Loucy (cell line): ENCODE measurements around the gene PHC1.

Experiments used
- H2AFZ ChIP-seq: fragments of 200-600 bp; sonication (generic); 2 replicates; pipeline ENCODE4 v1.6.0; 2016; ENCODE audit warnings: antibody characterized with exemption, mild to moderate bottlenecking, low read length, moderate library complexity
- H3F3A ChIP-seq: fragments of 200-600 bp; 2 replicates; pipeline ENCODE4 v1.6.0; 2016; ENCODE audit warnings: antibody characterized with exemption, low read depth, mild to moderate bottlenecking
- H3K27me3 ChIP-seq: fragments of 200-600 bp; sonication (generic); 2 replicates; pipeline ENCODE4 v1.6.1; 2014; ENCODE audit warnings: low read length, mild to moderate bottlenecking; ENCODE audit not compliant: insufficient read depth, poor library complexity, severe bottlenecking
- H3K36me3 ChIP-seq: fragments of 200-600 bp; sonication (generic); 2 replicates; pipeline ENCODE4 v1.6.1; 2016; ENCODE audit warnings: low read length; ENCODE audit not compliant: insufficient read depth
- H3K4me1 ChIP-seq: fragments of 200-600 bp; sonication (generic); 2 replicates; pipeline ENCODE4 v1.5.1; 2014; ENCODE audit warnings: low read length, mild to moderate bottlenecking; ENCODE audit not compliant: insufficient read depth, poor library complexity, severe bottlenecking
- H3K4me2 ChIP-seq: fragments of 200-600 bp; sonication (generic); 2 replicates; pipeline ENCODE4 v1.6.0; 2014; ENCODE audit warnings: antibody characterized with exemption, low read length, low read depth, mild to moderate bottlenecking; ENCODE audit not compliant: poor library complexity, severe bottlenecking
- H3K4me3 ChIP-seq: fragments of 200-600 bp; sonication (generic); 2 replicates; pipeline ENCODE4 v1.5.1; 2014; ENCODE audit warnings: low read length, mild to moderate bottlenecking, mixed read lengths; ENCODE audit not compliant: poor library complexity, severe bottlenecking
- H3K79me2 ChIP-seq: fragments of 200-600 bp; sonication (generic); 2 replicates; pipeline ENCODE4 v1.6.1; 2014; ENCODE audit warnings: low read length; ENCODE audit not compliant: insufficient read depth
- H3K9ac ChIP-seq: fragments of 200-600 bp; sonication (generic); 2 replicates; pipeline ENCODE4 v1.6.0; 2014; ENCODE audit warnings: mild to moderate bottlenecking, low read depth, low read length, moderate library complexity; ENCODE audit not compliant: poor library complexity, severe bottlenecking
- H3K9me2 ChIP-seq: fragments of 200-600 bp; sonication (generic); replicated peaks from 2 replicates; pipeline ENCODE4 v1.6.1; 2016; ENCODE audit warnings: low read depth, low read length, mixed read lengths
- H3K9me3 ChIP-seq: fragments of 200-600 bp; sonication (generic); 2 replicates; pipeline ENCODE4 v1.6.1; 2014; ENCODE audit warnings: mild to moderate bottlenecking, antibody characterized with exemption, low read length, low read depth; ENCODE audit not compliant: insufficient read depth
- H4K20me1 ChIP-seq: fragments of 200-600 bp; sonication (generic); 2 replicates; pipeline ENCODE4 v1.6.0; 2014; ENCODE audit warnings: antibody characterized with exemption, low read length, mild to moderate bottlenecking; ENCODE audit not compliant: insufficient read depth, poor library complexity, severe bottlenecking
- CTCF ChIP-seq: fragments of 200-600 bp; sonication (generic); conservative IDR thresholded peaks from 2 replicates; pipeline ENCODE4 v1.5.1; 2014; ENCODE audit warnings: mild to moderate bottlenecking, antibody characterized with exemption, low read length
- EZH2phosphoT487 ChIP-seq: fragments of 200-600 bp; IDR thresholded peaks from 2 replicates; pipeline ENCODE4 v1.6.1; 2018; ENCODE audit warnings: antibody characterized with exemption, mild to moderate bottlenecking, moderate library complexity, borderline replicate concordance

Gene PHC1

GRCh38 chr12:8950702-8951478 lies 36.6 kb downstream of the PHC1 start:
- peaks cover 44% of the 10 kb centered on the region for H3K4me1 ChIP-seq
- peak overlapping the region; percentile 79 for H3K4me2 ChIP-seq
- H3K79me2 ChIP-seq = peaks cover 39% of the 10 kb centered on the region
- H3K9ac ChIP-seq = peak overlapping the region; percentile 95
- H3K27me3 ChIP-seq = no peaks in the 10 kb centered on the region
- no peaks in the 10 kb centered on the region for H3K9me2 ChIP-seq
- H4K20me1 ChIP-seq = peaks cover 33% of the 10 kb centered on the region
- peak overlapping the region; percentile 95 for H3K4me3 ChIP-seq
- H3F3A ChIP-seq = no peaks in the 10 kb centered on the region
- TF ChIP-seq CTCF = peak; percentile 36; the same call in 1 of the 2 replicates
- TF ChIP-seq EZH2phosphoT487 = no peak
- peaks cover 7% of the 10 kb centered on the region; the same call in 1 of the 2 replicates for H3K9me3 ChIP-seq
- peak overlapping the region; percentile 94 for H2AFZ ChIP-seq
- peaks cover 6% of the 10 kb centered on the region; the same call in 1 of the 2 replicates for H3K36me3 ChIP-seq

- Histone ChIP-seq H3F3A (no peaks in the 10 kb centered on the region), H3K9me3 (peaks cover 9% of the 10 kb centered on the region; the same call in 1 of the 2 replicates), H3K36me3 (no peaks in the 10 kb centered on the region), H3K4me3 (no peak overlapping the region), H2AFZ (no peak overlapping the region), H3K27me3 (no peaks in the 10 kb centered on the region), H3K9me2 (no peaks in the 10 kb centered on the region), H3K9ac (no peak overlapping the region), H3K79me2 (peaks cover 31% of the 10 kb centered on the region), H3K4me2 (no peak overlapping the region), H4K20me1 (peaks cover 24% of the 10 kb centered on the region), H3K4me1 (peaks cover 37% of the 10 kb centered on the region)
- TF ChIP-seq CTCF (no peak), EZH2phosphoT487 (no peak)
These were observed 37.4 kb downstream of the PHC1 start for GRCh38 chr12:8951744-8952143.

- Histone ChIP-seq H3K4me2 (peak overlapping the region; percentile 9), H3K9ac (no peak overlapping the region), H3K4me1 (peaks cover 16% of the 10 kb centered on the region), H3F3A (no peaks in the 10 kb centered on the region), H3K79me2 (peaks cover 9% of the 10 kb centered on the region), H3K36me3 (no peaks in the 10 kb centered on the region), H3K9me3 (peaks cover 9% of the 10 kb centered on the region; the same call in 1 of the 2 replicates), H3K4me3 (no peak overlapping the region), H2AFZ (no peak overlapping the region), H3K9me2 (no peaks in the 10 kb centered on the region), H3K27me3 (no peaks in the 10 kb centered on the region), H4K20me1 (peaks cover 3% of the 10 kb centered on the region)
- TF ChIP-seq EZH2phosphoT487 = no peak
These were observed 39.6 kb downstream of the PHC1 start for GRCh38 chr12:8953773-8954402.
